GM19438 (cell line): ENCODE measurements around the gene PDE6B.
A peak's percentile ranks its signal among the peaks of the same experiment; 100 is the strongest.
"Not testable (repeated sequence)": the region's sequence is repeated elsewhere in the genome, so short reads cannot be mapped to it uniquely, and the experiment has no call there.

Experiments
- ATAC-seq: cut with Tn5 transposase; IDR thresholded peaks from one replicate; pipeline ENCODE4 v1.9.1; 2021; ENCODE audit warnings: low read depth; ENCODE audit not compliant: unreplicated experiment

PDE6B gene

GRCh38 chr4:699816-700580 is 74.6 kb downstream of the PDE6B start:
- no peak for ATAC-seq

- ATAC-seq, result no peak
Measured at GRCh38 chr4:700587-701264, 75.4 kb downstream of the PDE6B start.

GRCh38 chr4:702618-703048 is 77.3 kb downstream of the PDE6B start:
- ATAC-seq, result no peak

DNA sequence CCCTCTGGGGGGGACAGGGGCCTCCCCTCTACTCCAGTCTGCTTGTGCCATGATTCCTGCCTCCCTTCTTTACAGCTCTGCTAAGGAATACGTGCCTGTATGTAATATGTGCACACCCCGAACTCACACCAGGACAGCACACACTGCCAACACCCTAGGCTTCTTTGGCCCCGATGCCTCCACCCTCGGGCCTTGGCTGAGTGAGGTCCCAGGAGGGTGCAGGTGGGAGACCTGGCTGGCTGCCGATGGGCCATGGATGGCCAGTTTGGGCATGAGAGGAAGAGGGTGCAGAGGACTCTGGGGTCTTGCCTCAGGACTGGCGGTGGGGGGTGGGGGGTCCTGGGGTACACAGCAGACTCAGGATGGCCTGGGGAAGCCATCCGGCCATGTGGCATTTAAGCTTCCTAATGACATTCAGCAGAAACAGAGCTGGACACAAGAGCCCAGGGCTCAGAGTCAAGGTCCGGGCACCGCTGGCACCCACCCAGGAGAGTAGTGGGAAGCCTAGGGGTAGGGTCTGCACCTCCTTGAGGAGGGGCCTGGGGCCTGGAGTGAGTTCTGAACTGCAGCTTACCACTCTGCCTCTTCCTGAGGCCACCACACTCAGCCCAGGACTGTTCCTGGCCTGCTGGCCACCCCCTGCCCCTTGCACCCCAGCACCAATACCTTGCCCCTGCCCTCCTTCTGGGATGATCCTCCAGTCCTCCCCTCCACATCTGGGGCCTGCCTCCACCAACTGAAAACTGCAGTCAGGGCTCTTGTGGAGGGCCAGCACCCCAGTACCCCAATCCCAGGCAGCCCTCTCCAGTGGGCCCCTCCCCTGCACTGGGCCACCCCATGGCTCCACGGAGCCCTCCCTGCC is 78.2 kb downstream of the PDE6B start:
- no peak for ATAC-seq

GRCh38 chr4:704198-704891 is 79.0 kb downstream of the PDE6B start:
- ATAC-seq, result no peak

- ATAC-seq, result no peak
Measured at GRCh38 chr4:704971-705277, 79.6 kb downstream of the PDE6B start.

- peak; percentile 97 for ATAC-seq
Measured at GRCh38 chr4:705278-706082, 80.1 kb downstream of the PDE6B start, which contains the start of gene PCGF3. Gene PCGF3 (plus strand): TSS chr4:705832. CDS start chr4:733681, 27,849 bp downstream.

- not testable (repeated sequence) for ATAC-seq
Measured at GRCh38 chr4:706083-706633, 80.8 kb downstream of the PDE6B start.

DNA sequence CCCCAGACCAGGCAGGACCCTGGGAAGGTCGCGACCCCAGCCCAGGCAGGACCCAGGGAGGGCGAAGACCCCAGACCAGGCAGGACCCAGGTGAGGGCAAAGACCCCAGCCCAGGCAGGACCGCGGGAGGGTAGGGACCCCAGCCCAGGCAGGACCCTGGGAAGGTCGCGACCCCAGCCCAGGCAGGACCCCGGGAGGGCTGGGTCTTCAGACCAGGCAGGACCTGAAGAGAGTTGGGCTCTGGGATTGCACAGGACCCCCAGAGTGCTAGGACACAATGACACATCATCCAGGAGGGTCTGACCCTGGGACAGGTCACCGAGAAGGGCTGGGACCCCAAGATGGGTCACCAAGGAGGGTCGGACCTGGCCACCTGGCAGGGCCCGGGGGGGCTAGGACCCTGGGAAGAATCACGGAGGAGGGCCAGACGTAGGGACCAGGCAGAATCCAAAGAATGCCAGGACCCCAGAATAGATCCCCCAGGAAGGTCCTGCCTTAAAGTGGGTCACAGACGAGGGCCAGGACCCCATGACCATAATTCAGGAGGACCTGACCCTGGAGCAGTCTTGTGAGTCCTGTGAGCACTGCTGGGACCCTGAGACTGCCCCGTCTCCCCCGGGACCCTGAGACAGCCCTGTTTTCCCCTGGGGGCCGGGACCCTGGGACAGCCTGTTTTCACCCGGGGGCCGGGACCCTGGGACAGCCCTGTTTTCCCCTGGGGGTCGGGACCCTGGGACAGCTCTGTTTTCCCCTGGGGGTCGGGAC is 81.6 kb downstream of the PDE6B start:
- no peak for ATAC-seq

- no peak for ATAC-seq
Measured at GRCh38 chr4:707929-708630, 82.7 kb downstream of the PDE6B start.

- no peak for ATAC-seq
Measured at GRCh38 chr4:708631-708933, 83.2 kb downstream of the PDE6B start.

GRCh38 chr4:709348-709747 is 84.0 kb downstream of the PDE6B start:
- no peak for ATAC-seq

DNA sequence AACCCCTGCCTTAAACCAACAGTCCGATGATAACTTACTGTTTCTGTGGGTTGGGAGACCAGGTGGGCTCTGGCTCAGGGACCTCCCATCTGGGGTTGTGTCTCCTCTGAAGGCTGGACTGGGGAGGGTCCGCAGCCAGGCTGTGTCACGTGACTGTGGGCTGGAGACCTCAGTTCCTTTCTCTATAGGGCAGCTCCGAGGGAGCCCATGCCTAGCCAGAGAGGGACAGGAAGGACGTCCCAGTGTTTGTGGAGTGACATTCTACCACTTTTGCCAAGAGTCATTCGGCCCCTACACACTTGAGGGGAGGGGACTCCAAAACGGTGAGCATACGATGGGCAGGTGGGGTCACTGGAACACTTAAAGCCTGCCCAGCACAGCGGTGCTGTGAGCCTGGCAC is 84.7 kb downstream of the PDE6B start:
- ATAC-seq, result no peak

- no peak for ATAC-seq
Measured at GRCh38 chr4:710916-711315, 85.5 kb downstream of the PDE6B start.

DNA sequence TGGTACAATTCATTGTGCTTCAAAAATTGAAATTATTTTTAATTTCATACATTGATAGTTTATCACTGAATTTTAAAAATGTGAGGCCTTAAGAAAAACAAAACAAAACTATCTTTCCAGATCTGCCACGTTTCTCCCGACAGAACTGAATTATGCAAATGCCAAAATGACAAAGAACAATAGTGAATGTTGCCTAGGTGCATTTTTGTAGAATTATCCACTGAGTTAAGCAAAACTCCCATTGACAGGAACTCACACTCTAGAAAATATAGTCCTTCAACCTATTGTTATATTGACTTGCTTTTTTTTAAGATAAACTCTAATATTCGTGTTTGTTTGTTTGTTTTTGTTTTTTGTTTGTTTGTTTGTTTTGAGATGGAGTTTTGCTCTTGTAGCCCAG is 86.7 kb downstream of the PDE6B start:
- no peak for ATAC-seq

- ATAC-seq, result no peak
Measured at GRCh38 chr4:712916-713632, 87.7 kb downstream of the PDE6B start.

- ATAC-seq, result no peak
Measured at GRCh38 chr4:714087-714486, 88.7 kb downstream of the PDE6B start.
